ENCODE measurements around the gene TRERF1.

The TRERF1 gene

DNA sequence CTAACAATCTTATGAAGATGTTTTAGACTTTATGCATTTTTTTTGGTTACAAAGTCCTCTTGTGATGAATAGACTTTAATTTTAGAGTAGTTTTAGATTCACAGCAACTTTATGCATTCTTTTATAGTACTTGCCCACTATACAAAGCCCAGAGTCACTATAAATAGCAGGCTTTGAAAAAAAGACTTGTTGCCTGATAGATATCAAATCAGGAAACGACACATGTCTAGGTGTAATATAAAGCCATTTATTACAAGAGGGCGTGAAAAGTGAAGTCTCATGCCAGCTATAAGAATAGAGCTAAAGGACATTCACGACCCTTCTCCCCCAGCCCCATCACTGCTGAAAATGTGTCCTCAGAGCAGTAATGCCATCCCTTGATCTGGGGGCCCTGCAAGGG is 156.0 kb downstream of the TRERF1 start:
- no peaks in the 10 kb centered on the region for H3K9me3 ChIP-seq (ENCODE audit: low read depth, low read length)
- H3K9ac ChIP-seq (ENCODE audit: insufficient read length) = no peak overlapping the region
- H3K27ac ChIP-seq = no peak overlapping the region
- no peaks in the 10 kb centered on the region; the same call in 1 of the 2 replicates for H3K36me3 ChIP-seq (ENCODE audit: insufficient read depth, low read length)
- TF ChIP-seq EZH2 (IDR thresholded peaks at IDR 0.05) (no peak), FOXP2 (optimal IDR thresholded peaks at IDR 0.05; ENCODE audit: control extremely low read depth, extremely low read length, insufficient read depth) (no peak)
- H3K4me3 ChIP-seq = no peak overlapping the region
- no peak for DNase-seq (ENCODE audit: low read depth, low spot score)

DNA sequence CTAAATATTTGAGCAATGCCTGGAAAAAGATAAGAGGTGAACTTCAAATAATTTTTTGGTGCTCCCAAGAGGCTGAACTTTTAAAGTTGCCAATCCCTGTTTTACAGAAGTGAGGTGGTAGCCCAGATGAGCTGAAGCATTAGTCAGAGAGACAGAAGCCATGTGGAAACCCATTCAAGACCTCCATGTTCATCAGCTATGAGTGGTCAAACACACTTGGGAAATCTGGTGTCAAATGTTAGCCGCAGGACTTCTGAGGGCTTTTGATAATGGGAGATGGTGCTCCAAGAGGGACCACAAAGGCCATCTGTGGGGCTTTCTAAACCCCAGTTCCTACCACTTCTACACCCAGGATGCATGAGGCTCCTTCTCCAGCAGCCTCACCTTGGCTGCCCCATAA is 156.5 kb downstream of the TRERF1 start:
- no peak for TF ChIP-seq FOXP2 (optimal IDR thresholded peaks at IDR 0.05; ENCODE audit: control extremely low read depth, extremely low read length, insufficient read depth)
- no peak for TF ChIP-seq EZH2 (IDR thresholded peaks at IDR 0.05)
- TF ChIP-seq POLR2AphosphoS5 (IDR thresholded peaks at IDR 0.05; ENCODE audit: borderline replicate concordance, low read depth, low read length) = no peak
- Histone ChIP-seq H3K4me3 (no peak overlapping the region), H3K27ac (no peak overlapping the region), H3K36me3 (ENCODE audit: insufficient read depth, low read length) (no peaks in the 10 kb centered on the region; the same call in 1 of the 2 replicates), H3K9ac (ENCODE audit: insufficient read length) (no peak overlapping the region), H3K9me3 (ENCODE audit: low read depth, low read length) (no peaks in the 10 kb centered on the region)
- DNase-seq (ENCODE audit: low read depth, low spot score) = no peak

DNA sequence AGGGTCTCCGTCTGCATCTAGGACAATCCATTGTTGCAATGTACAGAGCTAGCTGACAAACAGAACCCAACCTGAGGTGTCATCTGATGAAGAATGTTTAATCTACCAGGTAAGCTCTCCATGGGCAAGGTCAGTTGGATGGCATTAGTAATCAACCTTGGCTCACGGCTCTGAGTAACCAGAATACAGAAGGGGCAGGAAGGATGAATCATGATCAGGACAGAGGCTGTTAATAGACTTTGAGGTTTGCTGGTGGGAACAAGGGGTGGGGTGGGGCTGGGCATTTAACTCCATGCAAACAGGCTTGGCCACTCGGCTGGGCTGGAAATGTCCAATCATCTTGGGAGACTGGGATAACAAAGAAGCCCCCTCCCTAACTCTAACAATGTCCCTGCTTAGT is 157.0 kb downstream of the TRERF1 start:
- H3K4me3 ChIP-seq = no peak overlapping the region
- DNase-seq (ENCODE audit: low read depth, low spot score) = no peak
- H3K9ac ChIP-seq (ENCODE audit: insufficient read length) = no peak overlapping the region
- no peak overlapping the region for H3K27ac ChIP-seq
- H3K9me3 ChIP-seq (ENCODE audit: low read depth, low read length) = no peaks in the 10 kb centered on the region
- H3K36me3 ChIP-seq (ENCODE audit: insufficient read depth, low read length) = no peaks in the 10 kb centered on the region; the same call in 1 of the 2 replicates
- TF ChIP-seq EZH2 (IDR thresholded peaks at IDR 0.05) = no peak
- TF ChIP-seq FOXP2 (optimal IDR thresholded peaks at IDR 0.05; ENCODE audit: control extremely low read depth, extremely low read length, insufficient read depth) = no peak

DNA sequence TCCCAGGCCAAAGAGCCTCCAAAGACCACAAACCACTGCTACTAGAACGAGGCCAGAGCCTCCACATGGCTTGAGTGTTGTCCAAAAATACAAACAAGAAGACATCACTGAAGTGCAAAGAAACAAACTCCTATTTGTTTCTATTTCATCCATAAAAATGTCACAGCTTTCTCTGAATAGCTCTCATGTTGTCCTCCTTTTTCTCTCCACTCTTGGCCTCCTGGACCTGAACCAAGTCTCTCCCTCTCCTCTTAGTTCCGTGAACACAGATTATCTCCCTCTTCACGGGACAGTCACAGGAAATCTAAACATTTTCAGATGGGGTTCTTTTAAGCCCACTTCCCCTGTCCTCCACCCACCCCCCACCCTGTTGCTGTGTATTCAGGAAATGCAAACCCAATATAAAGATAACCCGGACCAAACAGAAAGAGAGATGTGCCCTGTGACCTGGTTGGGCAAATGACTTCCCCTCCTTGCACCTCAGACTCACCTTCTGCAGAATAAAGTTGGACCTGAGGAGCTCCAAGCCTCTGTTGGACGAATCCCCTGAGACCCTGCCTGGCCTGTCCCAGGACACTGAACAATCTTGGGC is 158.2 kb downstream of the TRERF1 start:
- H3K27ac ChIP-seq = no peak overlapping the region

DNA sequence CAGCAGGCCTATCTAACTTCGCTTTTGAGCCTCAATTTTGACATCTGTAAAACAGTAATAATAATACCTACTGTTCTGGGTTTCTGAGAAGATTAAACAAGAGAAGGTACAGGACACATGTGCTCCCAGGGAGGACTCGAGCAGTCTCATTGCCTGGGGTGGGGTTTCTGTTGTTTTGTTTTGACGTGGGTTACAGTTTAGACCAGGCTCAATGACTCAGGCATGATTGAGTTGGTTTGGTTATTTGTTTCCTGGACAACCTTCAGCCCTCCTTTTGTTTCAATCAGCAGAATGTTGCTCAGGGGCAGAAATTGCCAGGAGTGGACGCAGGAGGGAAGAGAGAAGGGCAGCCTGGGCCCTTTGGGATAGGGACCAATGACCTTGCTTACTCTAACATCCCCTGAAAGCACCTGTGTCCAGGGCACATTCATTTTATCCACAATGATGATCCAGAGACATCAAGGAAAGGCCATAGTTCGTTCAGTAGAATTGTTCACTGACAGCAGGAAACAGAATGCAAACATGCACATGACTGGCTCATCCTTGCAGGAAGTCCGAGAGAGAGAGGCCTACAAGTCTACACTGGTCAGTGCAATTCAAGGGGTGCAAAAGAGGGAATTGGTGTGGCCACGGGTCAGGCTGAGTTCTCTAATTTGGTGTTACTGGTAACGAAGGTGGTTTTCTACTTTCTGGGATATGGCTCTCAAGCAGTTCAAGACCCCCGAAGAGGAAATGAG is 159.6 kb downstream of the TRERF1 start:
- H3K27ac ChIP-seq = no peak overlapping the region
- H3K9ac ChIP-seq (ENCODE audit: insufficient read length) = no peak overlapping the region
- H3K4me3 ChIP-seq = no peak overlapping the region
- TF ChIP-seq EZH2 (IDR thresholded peaks at IDR 0.05) (no peak), FOXP2 (optimal IDR thresholded peaks at IDR 0.05; ENCODE audit: control extremely low read depth, extremely low read length, insufficient read depth) (no peak), POLR2AphosphoS5 (IDR thresholded peaks at IDR 0.05; ENCODE audit: borderline replicate concordance, low read depth, low read length) (no peak)
- no peak for DNase-seq (ENCODE audit: low read depth, low spot score)
- H3K9me3 ChIP-seq (ENCODE audit: low read depth, low read length) = no peaks in the 10 kb centered on the region
- H3K36me3 ChIP-seq (ENCODE audit: insufficient read depth, low read length) = no peaks in the 10 kb centered on the region

More for the DNA sequence above, 158.2 kb downstream of the TRERF1 start:
- H3K4me3 ChIP-seq = no peak overlapping the region
- H3K9ac ChIP-seq (ENCODE audit: insufficient read length) = no peak overlapping the region
- TF ChIP-seq EZH2 (IDR thresholded peaks at IDR 0.05) (no peak), FOXP2 (optimal IDR thresholded peaks at IDR 0.05; ENCODE audit: control extremely low read depth, extremely low read length, insufficient read depth) (no peak), POLR2AphosphoS5 (IDR thresholded peaks at IDR 0.05; ENCODE audit: borderline replicate concordance, low read depth, low read length) (no peak)
- no peaks in the 10 kb centered on the region for H3K36me3 ChIP-seq (ENCODE audit: insufficient read depth, low read length)
- DNase-seq (ENCODE audit: low read depth, low spot score) = no peak
- no peaks in the 10 kb centered on the region for H3K9me3 ChIP-seq (ENCODE audit: low read depth, low read length)

DNA sequence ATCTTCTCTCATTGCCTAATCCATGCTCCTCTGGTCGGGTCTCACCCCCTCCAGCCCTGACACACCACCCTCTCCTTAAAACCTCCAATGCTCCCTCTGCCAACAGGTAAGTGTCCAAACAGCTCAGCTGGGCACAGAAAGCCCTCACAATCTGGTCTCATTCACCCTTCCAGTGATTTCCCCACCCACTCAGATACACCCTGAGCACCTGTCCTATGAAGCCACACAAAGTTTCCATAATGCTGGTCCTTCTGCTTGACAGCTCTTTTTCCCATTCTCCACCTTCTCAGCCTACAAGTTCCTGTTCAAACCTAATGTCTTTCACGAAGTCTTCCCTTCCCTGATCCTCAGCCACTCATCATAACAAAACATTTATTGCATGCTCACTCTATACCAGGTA is 164.0 kb downstream of the TRERF1 start:
- Histone ChIP-seq H3K36me3 (ENCODE audit: insufficient read depth, low read length) (no peaks in the 10 kb centered on the region), H3K9ac (ENCODE audit: insufficient read length) (no peak overlapping the region), H3K9me3 (ENCODE audit: low read depth, low read length) (no peaks in the 10 kb centered on the region), H3K27ac (no peak overlapping the region), H3K4me3 (no peak overlapping the region)
- DNase-seq (ENCODE audit: low read depth, low spot score) = no peak
- TF ChIP-seq FOXP2 (optimal IDR thresholded peaks at IDR 0.05; ENCODE audit: control extremely low read depth, extremely low read length, insufficient read depth) (no peak), POLR2AphosphoS5 (IDR thresholded peaks at IDR 0.05; ENCODE audit: borderline replicate concordance, low read depth, low read length) (no peak), EZH2 (IDR thresholded peaks at IDR 0.05) (no peak)

DNA sequence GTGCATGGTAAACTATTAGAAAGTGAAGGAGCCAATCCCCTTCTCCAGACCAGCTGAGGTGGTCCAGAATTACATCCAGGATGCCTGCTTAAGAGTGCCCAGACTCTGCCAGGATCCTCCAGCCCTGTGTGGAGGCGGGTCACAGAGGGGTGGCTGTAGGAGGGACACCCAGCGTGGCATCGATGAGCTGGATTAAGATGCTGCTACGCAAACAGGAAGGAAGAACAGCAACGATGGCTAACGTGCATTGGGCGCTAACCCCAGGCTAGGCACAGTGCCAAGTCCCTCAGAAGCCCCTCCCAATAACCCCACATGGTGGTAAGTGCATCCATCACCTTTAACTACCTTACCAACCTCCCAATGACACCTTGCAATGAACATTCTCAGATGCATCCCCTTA is 170.2 kb downstream of the TRERF1 start:
- Histone ChIP-seq H3K4me3 (no peak overlapping the region), H3K9ac (ENCODE audit: insufficient read length) (no peak overlapping the region), H3K9me3 (ENCODE audit: low read depth, low read length) (no peaks in the 10 kb centered on the region), H3K36me3 (ENCODE audit: insufficient read depth, low read length) (no peaks in the 10 kb centered on the region), H3K27ac (no peak overlapping the region)
- no peak for DNase-seq (ENCODE audit: low read depth, low spot score)
- no peak for TF ChIP-seq POLR2AphosphoS5 (IDR thresholded peaks at IDR 0.05; ENCODE audit: borderline replicate concordance, low read depth, low read length)

DNA sequence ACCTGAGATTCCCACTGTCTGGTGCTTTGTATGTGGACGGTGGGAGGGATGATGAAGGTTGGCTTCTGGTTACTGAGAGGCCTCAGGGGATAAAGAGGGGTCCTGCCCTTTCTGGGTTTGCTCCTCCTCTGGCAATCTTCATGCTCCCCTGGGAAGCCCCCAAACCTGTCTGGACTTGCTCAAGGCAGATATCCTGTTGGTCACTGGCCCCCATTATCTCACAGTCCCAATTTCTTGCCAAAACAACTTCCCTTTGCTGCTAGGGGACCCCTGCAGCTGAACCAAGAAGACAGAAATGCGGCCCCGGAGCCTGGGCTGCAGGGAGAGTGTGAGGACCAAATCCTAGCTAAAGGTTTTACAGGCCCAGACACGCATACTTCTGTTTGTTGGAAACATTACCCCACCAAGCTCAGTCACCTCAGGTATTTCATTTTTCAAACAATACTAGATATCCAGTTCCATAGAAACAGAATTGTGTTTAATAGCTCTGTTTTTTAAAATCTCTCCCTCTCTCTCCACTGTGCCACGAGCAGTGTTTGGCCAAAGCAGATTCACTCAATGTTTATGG is 170.7 kb downstream of the TRERF1 start:
- Histone ChIP-seq H3K27ac (no peak overlapping the region), H3K9ac (ENCODE audit: insufficient read length) (no peak overlapping the region), H3K36me3 (ENCODE audit: insufficient read depth, low read length) (no peaks in the 10 kb centered on the region), H3K4me3 (no peak overlapping the region), H3K9me3 (ENCODE audit: low read depth, low read length) (no peaks in the 10 kb centered on the region)
- DNase-seq (ENCODE audit: low read depth, low spot score) = no peak
- TF ChIP-seq EZH2 (IDR thresholded peaks at IDR 0.05) (no peak), FOXP2 (optimal IDR thresholded peaks at IDR 0.05; ENCODE audit: control extremely low read depth, extremely low read length, insufficient read depth) (no peak), POLR2AphosphoS5 (IDR thresholded peaks at IDR 0.05; ENCODE audit: borderline replicate concordance, low read depth, low read length) (no peak)

All from SK-N-MC (cell line).